Activated CD8-positive, alpha-beta memory T cell treated with anti-CD3 and anti-CD28 coated beads, Interleukin-2, amount 50 U/mL, for 24 hours (primary cell): ENCODE results near the gene GRM5.
"Not testable (repeated sequence)": the region's sequence is repeated elsewhere in the genome, so short reads cannot be mapped to it uniquely, and the experiment has no call there.

ENCODE experiments used
- DNase-seq: peaks from one replicate; pipeline ENCODE4 v3.0.0-alpha.2; 2020; ENCODE audit errors: extremely low read depth

Gene GRM5

DNA sequence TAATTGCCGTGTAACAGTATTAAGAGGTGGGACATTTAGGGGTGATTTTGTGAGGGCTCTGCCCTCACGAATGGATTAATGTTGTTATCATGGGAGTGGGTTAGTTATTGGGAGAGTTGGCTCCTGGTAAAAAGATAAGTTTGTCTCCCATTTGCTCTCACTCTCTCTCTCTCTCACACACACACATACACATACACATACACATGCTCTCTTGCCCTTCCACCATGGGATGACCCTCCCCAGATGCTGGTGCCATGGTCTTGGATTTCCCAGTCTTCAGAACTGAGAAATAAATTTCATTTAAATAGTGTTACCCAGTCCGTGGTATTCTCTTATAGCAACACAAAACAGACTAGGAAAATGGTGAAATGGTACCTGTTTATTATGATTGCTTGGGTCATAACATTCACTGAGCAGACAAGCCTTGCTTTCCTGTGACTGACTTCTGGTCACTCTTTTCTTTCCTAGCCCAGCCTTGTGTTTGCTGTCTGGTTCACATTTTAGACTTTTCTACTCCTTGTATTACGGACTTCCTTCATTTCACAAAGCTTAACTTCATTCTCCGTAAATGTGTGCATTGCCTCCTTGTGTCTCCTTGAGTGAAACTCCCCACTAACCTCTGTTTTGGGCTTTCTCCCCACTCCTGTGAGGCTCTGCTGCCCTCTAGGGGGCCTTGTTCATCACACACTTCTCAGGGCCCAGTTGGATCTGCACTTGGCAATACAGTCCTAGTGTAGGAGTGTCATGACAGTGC is 521.7 kb downstream of the GRM5 start:
- peak; percentile 46 for DNase-seq

DNA sequence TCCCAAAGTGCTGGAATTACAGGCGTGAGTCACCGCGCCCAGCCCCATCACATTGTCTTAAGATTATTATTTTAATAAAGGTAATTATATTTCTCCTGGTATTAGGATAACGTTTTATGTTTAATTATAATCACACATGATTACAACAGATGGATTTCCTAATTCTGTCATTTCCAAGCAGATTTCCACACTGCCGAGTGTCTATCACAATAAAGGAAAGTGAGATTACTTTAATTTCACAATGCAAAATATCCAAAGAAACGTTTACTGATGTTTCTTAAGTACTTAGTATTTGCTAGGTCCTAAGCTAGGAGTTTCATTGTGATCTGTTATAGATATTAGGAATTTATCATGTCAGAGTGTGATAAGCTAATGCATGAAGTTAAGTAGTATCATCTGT is 524.8 kb downstream of the GRM5 start:
- no peak for DNase-seq

DNA sequence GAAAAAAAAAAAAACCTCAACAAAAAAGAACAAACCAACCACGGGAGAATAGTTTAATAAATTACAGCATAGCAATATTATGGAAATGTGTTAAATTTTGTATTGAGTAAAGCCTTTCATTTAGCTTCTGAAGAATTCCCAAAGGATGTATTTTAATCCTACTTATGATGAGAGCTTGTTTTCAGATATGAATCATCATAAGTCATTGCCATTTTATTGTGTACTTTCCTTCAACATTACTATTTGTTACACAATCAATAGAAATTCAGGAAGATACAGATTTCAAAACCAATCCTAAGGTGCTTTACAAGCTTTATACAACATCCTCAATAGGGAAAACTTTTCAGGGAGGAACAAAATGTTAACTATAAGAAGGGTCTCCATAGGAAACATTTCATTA is 527.7 kb downstream of the GRM5 start:
- DNase-seq = no peak

DNA sequence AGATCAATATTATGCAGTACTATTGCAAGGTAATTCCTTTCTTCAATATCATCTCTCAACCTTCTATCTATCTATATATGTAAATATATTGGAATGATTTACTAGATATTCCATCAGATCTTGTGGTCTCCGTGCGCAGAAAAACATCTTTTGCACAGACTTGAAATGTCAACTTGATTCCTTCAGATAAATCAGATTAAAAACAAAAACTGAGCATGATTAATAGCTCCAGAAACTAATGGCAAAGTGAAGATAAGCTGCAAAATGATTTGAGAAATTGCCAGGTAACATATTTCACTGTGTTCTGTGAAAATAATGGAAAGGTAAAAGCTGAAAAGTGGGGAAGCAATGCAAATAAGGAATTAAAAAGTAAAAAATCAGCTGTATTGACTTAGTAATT is 528.2 kb downstream of the GRM5 start:
- DNase-seq = no peak

DNA sequence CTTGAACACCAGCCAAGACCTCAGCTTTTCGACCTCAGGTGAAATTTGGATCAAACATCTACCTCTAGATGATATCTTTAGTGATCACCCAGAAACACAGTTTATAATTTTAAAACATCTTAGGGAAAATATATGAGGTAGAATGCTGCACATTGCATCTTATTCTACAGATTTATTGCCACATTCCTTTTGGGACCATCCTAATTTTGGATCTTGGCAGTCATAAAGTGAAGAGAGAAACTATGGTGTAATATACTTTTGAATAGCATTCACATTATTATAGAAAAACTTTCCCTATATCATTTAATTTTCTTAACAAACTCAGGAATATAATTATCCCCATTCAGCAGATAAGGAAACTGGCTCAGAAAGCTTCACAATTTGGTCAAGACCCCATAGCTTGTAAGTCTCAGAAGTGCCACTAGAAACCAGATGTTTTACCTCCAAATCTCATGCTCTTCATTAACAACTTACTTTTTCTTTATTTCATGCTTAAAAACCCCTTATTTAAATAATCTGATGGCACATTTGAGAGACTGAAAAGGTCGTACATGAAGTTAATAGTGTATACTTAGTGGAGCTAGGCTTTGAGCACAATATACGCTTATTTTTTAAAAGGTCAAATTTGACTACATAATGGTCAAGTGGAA is 529.0 kb downstream of the GRM5 start:
- DNase-seq = no peak

DNA sequence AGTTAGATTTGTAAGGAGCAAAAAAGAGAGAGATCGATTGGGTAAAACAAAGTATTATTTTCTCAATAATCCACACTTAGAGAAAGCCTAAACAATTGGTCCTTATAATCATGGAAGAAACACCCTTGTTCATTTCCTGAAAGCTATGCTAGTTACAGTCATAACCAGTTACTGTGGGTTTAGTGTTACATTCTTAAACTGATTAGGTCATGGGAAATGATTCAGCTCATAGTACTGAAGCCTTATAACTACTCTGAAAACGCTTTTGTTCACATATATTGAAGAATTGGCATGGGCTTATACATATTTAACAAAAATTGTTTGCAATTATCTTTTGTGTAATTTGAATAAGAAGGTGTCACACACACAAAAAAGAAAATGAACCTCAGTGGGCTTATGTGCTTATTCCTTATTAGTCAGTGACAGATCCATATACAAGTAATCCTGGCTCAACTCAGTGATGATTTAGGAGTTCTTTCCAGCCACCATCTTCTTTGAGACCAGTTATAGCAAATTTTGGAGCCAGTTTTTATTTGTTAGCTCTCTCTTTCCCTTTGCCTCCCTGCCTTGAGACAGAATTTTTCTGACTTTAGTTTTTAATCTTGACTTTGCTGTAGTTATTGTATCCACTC is 529.8 kb downstream of the GRM5 start:
- DNase-seq = no peak

DNA sequence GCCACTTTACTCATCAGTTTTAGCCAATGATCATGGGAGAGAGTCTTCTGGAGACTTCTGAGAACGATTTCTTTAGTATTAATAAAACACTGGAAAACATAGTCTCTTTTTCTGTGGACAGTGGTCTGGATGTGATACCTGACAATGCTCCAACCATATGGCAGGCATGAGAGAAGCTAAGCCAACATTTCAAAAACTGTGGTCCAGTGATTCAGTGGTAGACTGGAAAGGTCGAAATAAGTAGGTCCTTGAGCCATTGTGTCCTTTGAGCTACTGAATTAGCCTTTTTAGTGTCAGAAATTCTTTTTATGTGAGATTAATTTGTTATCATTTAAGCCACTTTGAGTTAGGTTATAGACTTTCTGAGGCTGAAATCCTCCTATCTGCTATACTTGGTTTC is 530.5 kb downstream of the GRM5 start:
- DNase-seq = no peak

DNA sequence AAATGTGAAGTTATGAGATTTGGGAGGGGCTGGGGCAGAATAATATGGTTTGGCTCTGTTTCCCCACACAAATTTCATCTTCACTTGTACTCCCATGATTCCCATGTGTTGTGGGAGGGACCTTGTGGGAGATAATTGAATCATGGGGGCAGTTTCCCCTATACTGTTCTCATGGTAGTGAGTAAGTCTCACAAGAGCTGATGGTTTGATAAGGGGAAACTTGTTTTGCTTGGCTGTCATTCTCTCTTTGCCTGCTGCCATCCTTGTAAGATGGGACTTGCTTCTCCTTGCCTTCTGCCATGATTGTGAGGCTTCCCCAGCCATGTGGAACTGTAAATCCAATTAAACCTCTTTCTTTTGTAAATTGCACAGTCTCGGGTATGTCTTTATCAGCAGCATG is 531.1 kb downstream of the GRM5 start:
- DNase-seq = not testable (repeated sequence)

DNA sequence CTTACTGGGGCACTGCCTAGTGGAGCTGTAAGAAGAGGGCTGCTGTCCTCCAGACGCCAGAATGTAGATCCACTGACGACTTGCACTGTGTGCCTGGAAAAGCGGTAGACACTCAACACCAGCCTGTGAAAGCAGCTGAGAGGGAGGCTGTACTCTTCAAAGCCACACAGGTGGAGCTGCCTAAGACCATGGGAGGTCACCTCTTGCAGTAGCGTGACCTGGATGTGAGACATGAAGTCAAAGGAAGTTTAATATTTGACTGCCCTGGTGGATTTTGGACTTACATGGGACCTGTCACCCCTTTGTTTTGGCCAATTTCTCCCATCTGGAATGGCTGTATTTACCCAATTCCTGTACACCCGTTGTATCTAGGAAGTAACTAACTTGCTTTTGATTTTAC is 531.6 kb downstream of the GRM5 start:
- DNase-seq = no peak

DNA sequence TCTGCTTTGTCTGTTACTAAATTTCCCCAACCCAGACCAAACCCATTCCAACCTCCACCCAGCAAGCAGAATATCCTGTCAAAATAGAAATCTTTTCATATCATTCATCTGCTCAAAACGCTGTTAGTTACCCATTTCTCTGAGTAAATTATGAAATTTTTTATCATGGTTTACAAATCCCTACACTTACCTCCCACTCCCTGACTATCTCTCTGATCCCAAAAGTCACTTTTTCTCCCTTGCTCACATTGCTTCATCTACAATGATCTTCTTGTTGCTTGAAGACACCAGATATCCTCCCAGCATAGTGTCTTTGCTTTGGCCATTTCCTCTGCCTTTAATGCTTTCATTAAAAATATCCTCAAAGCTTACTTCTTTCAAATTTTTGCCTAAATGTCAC is 532.8 kb downstream of the GRM5 start:
- DNase-seq = no peak

DNA sequence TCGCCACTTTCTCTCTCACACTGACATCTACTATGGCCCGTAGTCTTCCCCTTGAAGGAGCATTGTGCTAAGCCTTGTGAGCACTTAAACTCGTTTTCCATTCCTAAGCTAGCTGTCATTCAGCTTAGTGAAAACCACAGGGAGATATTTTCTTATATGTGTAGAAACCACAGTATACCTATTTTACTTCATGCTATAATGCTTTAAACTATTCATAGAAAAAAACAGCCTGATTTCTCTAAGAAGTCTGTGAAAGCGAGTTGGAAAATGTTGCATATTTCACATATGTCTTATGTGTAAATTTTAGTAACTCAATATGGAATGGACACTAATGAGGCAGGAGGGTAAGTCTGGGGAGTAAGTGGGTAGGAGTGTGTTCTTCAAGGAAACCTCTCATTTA is 534.0 kb downstream of the GRM5 start:
- DNase-seq = no peak

DNA sequence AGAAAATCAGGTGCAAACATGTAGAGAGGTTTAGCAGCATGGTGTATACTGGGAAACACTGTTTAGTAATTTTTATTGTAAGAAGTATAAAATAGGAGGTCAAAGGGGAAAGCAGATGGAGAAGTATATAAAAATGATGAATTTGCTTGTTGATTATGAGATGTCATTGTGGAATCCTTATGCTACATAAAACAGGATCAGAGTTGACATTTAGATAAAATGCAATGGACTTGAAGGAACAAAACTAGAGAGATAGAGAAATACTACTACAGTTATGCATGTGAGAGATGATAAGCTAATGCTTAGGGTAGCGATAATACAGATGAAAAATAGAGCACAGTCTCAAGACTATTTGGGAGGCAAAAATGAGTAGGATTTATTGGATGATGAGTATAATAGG is 536.4 kb downstream of the GRM5 start:
- DNase-seq = no peak

DNA sequence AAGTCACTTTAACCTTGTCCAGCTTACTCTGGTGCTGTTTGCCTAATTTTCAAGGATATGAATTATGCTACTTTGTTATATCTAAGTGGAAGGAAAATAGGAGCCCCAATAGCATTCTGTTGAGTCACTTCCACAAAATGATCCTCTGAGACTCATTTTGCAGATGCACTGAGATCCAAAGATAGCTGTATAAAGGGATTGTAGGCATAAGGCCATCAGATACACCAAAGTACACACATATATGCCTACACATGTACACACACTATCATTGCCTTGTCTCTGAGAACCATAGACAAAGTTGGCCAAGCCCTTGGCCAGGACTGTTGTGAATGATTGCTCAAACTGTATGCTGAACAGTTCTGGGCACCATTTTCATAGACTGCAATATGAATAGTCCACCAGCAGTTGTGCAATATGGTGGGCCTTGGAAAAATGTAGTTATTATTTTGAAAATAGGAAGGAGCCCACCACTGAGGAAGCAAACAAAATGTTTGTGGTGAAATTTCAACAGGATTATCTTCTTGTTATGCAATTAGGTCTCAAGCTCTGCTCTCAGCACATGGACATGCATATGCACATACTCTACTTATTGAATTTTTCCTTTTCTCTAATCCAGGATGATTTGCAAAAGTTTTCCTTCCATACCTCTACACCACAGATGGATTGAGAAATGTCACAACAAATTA is 542.3 kb downstream of the GRM5 start:
- no peak for DNase-seq

DNA sequence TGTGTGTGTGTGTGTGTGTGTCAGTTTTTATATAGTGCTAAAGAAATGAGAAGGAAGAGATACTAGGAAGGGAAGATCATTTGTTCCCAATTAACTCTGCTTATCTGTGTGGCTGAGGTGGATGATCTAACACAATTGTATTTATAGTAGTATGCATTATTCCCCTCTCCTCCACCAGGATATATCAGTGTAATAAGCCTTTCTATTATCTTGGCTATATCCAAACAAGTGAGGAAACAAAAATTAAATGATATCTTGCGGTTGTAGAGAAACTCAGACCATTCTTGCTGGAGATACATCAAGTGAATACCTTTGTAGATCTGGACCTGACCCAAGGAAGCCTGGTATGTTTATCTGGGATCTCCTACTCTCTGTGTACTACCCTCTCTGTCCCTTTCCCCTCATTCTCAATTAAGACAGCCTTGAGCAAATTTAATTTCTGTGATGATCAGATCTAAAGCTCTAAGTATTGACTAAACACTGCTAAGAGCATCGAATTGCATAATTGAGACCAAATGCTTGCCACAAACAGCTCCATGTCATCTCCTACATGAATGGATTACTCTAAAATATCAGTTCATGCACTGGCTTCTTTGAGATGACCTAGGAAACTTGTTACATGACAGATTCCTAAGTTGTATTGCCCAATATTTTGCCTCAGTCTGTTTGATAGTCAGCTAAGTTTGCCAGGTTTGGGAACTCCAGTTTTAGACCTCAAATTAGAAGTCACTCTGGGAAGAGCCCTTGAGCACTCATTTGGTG is 543.0 kb downstream of the GRM5 start:
- DNase-seq = no peak

DNA sequence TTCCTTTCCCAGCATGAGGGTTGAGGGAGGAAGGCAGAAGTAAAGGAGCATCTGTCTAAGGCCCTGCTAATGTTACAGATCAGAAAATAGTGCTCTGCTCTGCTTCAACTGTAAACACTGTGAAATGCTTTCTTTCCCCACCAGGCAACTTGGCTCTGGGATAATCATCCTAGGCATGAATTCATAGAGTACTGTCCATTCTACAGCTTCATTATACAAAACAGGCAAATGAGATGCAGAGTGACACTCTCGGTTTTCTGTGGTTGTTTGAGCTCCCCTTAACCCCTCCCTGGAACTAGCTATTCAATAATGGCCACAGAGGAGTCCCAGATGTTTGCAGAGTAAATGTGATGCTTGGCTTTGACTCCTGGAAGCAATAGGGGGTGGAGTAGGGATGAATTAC is 544.0 kb downstream of the GRM5 start:
- DNase-seq = no peak

DNA sequence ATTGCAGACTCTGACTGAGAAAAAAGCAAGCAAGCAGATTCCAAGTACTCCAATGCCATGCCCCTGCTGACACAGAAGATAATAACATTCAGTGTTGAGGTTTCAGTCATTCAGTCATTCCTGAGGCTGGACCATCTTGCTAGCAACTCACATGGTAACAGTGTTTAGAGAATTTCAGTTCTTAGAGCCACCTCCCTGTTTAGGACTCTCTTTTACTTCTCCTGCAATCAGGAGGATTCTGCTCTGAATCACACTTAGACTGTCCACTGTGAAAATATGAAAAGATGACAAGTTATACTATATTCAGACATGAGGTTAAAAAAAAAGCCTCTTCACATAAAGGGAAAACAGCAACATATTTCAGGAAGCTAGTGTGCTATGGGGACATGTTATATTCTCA is 544.4 kb downstream of the GRM5 start:
- DNase-seq = no peak

DNA sequence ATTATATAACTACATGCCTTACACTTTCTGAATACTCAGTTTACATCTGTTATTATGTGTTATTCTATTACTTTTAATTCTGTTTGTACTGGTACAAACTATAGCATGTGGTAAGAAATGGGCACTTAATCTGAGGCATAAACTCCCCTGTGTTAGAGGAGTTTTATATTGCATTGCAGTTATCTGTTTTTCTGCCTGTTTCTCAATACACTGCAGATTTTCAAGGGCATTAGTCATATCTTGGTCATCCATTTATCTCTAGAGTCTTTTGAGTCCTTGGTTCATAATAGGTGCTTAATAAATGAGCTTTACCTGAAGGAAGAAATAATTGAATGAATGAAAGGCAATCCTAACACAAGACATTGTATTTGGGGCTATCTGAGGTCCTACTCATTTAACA is 545.4 kb downstream of the GRM5 start:
- no peak for DNase-seq

DNA sequence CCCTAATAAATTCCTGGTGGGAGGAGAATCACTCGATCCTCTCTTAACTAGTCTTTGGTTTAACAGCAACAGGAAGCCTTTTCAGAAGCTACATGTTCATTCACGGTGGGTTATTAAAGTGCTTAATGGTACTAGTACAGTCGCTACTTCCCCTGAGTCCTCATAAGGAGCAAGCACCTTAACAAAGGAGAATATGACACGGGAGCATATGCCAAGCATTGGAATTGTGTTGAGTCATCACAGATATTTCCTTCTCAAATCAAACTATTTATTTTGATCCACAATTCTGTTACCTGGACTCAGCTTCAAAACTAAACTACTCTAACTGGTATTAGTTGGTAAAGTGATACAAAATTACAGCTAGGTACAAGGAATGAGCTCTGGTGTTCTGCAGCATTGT is 550.8 kb downstream of the GRM5 start:
- DNase-seq = no peak

DNA sequence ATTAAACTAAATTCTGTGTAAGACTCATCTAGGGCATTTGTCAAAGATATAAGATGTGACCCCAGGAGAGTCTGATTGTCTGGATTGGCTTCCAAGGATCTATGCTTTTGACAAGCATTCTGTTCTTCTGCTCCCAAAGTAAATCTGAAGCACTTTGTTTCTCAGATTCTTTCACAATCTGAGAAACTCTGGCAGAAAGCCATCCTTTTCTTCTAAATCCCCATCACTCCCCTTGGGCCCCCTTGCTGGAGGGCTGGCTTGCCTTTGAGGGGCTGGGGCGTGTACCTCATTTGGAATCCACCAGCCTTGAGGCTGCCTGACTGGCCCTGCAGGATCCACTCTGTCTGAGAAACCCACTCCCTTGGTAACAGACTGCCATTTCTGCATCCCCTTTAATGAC is 554.8 kb downstream of the GRM5 start:
- DNase-seq = no peak

DNA sequence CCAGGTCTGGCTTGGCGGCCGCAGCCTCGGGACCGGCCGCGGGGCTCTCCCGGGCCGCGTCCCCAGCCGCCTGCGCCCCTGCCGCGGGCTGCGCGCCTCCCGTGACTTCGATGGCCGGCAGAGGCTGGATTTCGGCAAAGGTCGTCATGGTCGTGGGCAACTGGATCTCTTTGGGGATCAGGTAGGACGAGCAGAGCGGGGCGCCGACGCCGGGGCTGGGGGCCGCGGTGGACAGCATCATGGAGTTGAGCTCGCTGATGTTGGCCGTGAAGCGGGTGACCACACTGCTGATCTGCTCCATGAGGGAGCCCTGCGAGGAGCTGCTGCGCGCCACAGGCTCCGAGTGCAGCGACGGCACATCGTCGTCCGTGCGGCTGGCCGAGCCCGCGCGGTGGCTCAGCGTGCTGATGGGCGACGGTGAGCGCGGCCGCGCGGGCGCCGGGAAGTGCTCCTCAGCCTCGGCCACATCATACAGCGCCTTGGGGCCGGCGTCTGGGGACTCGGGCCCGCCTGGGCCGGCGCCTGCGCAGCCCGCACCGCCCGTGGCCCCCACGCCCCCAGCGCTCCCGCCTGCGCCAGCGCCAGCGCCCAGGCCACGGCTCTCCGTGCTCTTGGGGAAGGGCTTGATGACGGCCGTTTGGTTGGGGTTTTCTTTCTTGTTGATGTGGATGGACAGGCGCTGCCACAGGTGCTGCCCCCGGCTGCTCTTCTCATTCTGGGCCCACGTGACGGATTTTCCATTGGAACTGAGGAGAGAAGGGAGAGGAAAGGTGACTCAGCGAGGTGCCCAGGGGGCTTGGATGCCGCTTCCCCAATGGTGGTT is 556.8 kb downstream of the GRM5 start:
- DNase-seq = no peak

DNA sequence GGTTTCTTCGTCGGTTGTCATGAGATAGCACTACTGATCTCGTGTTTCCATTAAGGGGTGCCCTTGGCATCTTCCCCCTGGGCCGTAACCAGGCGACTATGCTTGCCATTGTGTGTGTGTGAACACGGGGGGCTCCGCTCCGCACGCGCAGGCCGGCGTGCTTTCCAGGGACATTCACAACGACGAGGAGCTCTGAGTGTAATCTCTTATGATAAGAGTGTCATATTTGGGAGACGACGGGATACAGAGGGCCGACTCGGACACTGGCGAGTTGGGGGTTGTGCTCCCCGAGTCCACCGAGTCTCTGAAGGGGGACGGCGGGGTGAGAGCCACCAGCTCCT is 557.4 kb downstream of the GRM5 start:
- DNase-seq = no peak
